ENCODE measurements around the gene SYNJ2.

SYNJ2 gene

GRCh38 chr6:158028421-158028820, 46.8 kb downstream of the SYNJ2 start:
- DNase-seq, result no peak

DNA sequence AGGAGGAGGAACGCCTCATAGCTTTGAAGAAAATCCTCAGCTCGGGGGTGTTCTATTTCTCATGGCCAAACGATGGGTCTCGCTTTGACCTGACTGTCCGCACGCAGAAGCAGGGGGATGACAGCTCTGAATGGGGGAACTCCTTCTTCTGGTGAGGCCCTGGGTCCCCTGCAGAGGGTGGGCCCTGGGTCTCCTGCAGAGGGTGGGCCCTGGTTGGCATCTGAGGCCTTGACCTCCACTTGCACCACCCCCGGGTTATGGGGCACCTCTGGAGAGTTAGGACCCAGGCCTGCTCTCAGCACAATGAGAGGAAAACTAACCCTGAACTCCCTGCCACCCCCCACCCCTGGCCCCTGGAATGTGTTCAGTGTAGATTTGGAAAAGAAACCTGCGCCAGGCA, 47.2 kb downstream of the SYNJ2 start:
- DNase-seq, result no peak

- DNase-seq, result no peak
Observed at GRCh38 chr6:158029668-158030230, 48.1 kb downstream of the SYNJ2 start.

DNA sequence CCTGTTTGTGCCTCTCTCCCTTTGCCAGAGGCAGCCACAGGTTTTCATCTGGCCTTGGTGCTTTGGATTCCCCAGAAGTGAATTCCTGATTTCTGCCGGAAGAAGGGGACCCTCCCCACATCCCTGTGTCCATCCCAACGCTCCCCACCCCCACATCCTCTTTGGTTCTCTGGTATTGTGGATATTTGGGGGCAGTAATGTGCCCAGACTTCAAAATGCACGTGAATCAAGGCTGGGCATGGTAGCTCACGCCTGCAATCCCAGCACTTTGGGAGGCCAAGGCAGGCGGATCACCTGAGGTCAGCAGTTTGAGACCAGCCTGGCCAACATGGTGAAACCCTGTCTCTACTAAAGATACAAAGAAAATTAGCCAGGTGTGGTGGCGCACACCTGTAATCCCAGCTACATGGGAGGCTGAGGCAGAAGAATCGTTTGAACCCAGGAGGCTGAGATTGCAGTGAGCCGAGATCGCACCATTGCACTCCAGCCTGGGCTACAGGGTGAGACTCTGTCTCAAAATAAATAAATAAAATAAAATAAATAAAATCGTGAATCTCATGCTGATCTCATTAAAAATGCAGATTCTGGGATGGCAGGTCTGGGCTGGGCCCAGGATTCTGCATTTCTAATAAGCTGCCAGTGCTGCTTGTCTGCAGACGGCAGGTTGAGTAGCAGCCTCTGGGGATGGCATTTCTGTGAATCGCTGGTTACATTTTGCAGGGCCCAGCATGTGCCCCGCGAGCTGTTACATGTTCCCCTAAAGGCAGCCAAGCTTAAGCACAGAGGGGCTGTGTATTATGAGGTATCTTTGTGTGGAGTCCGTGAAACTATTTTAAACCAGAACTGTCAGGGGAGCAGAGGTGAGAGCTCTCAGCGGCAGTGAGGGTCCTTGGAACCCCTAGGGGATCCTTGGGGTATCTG, 49.0 kb downstream of the SYNJ2 start:
- DNase-seq, result no peak

- peak; percentile 34 for DNase-seq
Observed at GRCh38 chr6:158031381-158032353, 50.0 kb downstream of the SYNJ2 start.

- no peak for DNase-seq
Observed at GRCh38 chr6:158032354-158032733, 50.7 kb downstream of the SYNJ2 start.

DNA sequence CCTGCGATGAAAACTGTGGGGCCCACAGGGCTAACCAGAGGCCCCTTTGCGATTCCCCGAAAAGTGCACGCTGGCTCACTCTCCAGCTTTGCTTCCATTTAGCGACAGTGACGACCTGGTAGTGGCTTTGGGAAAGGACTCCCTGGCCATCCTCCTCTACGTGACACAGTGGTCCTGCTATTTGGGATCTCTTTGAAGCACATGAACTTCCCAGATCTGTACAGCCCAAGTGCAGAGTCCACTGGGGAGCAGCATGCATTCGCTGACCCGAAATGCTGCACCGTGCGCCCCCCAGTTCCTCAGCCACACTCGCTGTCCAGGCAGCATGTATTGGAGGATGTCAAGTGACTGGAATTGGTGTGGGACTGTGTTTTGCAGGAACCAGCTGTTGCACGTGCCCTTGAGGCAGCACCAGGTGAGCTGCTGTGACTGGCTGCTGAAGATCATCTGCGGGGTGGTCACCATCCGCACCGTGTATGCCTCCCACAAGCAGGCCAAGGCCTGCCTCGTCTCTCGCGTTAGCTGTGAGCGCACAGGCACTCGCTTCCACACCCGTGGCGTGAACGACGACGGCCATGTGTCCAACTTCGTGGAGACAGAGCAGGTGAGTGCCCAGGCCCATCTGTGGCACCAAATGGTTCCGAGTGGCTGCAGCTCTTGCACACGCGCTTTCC, 51.6 kb downstream of the SYNJ2 start:
- no peak for DNase-seq

DNA sequence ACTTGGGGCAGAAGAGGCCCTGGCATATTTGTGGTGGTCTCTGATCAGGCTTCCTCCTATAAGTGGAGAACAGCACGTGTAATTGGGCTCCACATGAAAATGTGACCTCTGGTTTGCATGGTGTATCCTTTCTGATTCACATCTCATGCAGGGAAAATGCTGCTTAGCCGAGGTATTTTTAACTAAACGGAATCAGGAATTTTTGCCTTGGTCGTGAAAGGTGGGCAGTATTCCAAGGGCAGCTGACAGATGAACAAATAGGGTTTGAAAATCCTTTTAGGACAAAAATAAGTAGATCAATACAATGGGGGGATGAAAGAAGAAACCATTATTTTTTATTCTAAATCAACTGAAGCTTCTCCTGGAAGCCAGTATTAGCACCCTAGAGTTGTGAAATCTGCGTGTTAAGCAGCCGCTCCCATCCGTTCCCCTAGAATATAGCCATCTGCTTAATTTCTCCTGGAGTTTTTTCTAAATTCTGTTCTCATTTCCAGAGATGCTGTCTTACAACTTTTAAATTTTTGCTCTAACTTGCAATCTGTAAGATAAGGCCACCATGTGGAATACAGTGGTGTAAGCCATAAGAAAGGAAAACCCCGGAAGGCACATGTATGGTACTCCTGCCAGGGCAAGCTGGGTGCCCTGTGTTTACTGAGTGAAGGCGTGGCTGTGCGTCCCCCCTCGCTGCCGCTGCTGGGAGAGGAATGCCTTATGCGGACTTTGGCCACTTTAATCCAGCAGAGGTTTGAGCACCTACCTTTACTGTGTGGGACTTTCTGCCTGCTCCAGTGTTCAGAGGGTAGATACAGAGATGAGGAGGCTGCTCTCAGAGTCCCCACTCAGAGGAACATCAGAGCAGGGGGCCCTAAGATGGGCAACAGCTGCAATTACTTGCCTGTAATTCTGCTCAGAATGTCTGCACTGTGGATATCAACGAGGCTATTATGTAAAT, 52.4 kb downstream of the SYNJ2 start:
- no peak for DNase-seq

GRCh38 chr6:158036261-158036660, 54.6 kb downstream of the SYNJ2 start:
- no peak for DNase-seq

- DNase-seq, result no peak
Observed at GRCh38 chr6:158037021-158037420, 55.4 kb downstream of the SYNJ2 start.

DNA sequence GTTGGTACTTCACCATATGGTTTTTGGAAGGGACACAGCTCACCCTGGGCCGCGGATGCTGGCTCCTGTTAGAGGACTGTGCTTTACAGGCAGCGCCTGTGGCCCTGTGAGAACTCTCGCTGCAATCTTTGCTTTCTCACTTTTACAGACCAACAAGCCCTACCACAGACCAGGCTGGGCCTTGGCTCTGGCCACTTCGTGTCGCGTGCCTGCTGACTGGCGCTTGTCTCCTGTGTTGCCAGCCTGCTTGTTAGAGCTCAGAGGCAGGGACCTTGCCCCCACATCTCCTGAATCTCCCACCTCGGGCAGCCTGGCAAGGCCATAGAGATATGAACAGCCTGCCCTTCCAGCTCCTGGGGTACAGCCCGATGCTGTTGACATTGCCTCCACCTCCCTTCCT, 56.1 kb downstream of the SYNJ2 start:
- DNase-seq, result no peak

- no peak for DNase-seq
Observed at GRCh38 chr6:158038291-158039177, 56.9 kb downstream of the SYNJ2 start.

DNA sequence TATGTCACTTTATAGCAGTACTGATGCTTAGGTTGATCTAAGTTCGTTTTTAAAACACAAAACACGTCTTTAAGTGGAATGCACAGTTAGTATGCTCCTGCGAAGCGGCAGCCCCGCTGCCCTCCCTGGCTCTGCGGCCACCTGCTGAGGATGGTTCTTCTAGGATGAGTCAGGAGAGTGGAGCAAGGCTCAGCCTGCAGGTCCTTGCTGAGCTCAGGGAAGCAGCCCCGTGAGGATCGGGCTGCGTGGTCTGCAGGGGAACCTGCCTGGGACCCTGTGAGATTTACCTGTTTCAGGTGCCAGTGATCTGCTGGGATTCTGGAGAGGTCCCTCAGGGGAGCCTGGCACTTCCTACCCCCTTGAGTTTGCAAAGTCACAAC, 57.5 kb downstream of the SYNJ2 start:
- DNase-seq, result no peak

DNA sequence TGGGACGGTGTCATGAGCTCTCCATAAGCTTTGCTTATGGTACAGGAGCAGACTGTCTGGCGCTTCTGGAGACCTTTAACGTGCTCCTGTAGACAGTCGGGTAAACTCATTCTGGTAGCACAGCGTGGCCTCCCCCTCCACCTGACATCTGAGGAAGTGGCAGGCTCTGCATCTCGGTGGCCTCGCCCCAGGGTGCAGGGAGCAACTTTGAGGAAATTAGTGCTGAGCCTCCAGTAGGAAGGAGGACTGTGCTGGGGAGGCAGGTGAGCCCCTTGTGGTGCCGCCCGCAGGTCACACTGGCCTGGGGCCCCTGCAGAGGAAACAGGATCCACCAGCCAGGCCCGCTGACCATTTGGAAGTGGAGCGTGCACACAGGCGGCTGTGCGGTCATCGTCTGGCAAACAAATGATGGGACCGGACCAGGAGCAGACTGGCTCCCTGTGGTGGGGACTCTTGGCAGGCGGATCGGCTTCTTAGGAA, 57.9 kb downstream of the SYNJ2 start:
- no peak for DNase-seq

DNA sequence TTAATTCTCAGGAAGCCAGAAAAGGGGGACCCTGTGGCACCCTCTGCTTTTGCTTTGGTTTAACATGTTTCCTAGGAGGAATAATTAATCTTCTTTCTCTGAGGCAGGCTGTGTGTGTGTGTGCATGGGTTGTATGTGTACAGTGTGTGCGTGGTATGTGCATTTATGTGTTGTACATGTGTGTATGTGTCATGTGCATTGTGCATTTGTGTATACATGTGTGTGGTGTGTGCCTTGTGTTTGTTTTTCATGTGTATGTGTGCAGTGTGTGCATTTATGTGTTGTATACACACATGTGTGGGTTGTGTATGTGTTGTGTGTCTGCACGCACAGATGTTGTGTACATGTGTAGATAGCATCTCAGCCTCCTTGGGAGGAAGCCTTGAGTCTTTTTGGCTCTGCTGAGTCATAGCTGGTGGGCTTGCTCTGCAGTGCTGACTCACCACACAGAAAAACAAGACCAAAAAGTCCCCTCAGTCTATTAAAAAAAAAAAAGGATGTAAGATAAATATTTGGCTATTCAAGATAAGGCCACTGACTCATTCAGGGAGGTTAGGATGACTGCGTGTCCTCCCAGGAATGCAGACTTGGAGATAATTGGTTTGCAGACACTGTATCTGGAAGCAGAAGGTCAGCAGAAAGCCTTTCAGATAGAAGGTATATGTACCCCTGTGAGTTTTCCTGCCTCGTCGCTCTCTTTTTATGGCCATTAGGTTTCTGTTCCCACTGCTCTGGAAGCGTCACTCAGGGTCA, 58.6 kb downstream of the SYNJ2 start:
- no peak for DNase-seq

- no peak for DNase-seq
Observed at GRCh38 chr6:158040804-158041347, 59.2 kb downstream of the SYNJ2 start.

- no peak for DNase-seq
Observed at GRCh38 chr6:158041370-158041769, 59.7 kb downstream of the SYNJ2 start.

DNA sequence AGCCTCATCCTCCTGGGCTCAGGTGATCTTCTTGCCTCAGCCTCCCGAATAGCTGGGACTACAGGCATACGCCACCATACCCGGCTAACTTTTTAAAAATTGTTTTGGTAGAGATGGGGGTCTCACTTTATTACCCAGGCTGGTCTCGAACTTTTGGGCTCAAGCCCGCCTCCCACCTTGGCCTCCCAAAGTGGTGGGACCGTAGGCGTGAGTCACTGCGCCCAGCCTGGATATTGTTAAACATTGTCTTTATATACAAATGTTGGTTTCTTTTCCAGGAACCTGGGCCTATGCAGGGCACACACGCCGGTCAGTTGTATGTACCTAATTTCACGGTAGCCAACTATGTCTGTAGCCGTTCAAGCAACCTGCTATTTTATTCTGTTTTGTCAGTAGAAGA, 60.1 kb downstream of the SYNJ2 start:
- no peak for DNase-seq

GRCh38 chr6:158042245-158042798, 60.7 kb downstream of the SYNJ2 start:
- no peak for DNase-seq
